ENCODE results near the gene SETD7.

GRCh38 chr4:139493176-139493575, 62.8 kb downstream of the SETD7 start:
- no peak for TF ChIP-seq EZH2 (IDR thresholded peaks at IDR 0.05; ENCODE audit: low read length, missing control alignments)
- TF ChIP-seq CTCF (conservative IDR thresholded peaks at IDR 0.05 in 1 of 2, IDR thresholded peaks at IDR 0.05 in 1 of 2; ENCODE audit: low read depth in 1 of 2, low read length in 2 of 2): no peak

Data from fibroblast of lung (primary cell).